CD8-positive, alpha-beta memory T cell (primary cell): ENCODE results near the gene RERE. TPM values are rescaled to one million over a fixed set of nuclear protein-coding genes. Genes with fewer than 3 reads are reported as not detected.

ENCODE experiments used
- CTCF ChIA-PET: fragments of 350-600 bp; sonication (Branson Sonifier 250); formaldehyde crosslinking; loops from one replicate; lab custom pipeline; 2021; ENCODE audit warnings: antibody characterized with exemption; lab: Charles Lee
- POLR2A ChIA-PET: fragments of 350-600 bp; sonication (Branson Sonifier 250); formaldehyde crosslinking; loops from one replicate; lab custom pipeline; 2021; ENCODE audit warnings: antibody characterized with exemption; lab: Charles Lee
- DNase-seq, 5 donors: peaks; one replicate each; pipeline versions ENCODE4 v3.0.0 to v3.0.0-alpha.2; 2020 to 2022; ENCODE audit warnings: mixed read lengths in 1 of 5
- H3K27ac ChIP-seq: one replicate; pipeline ENCODE4 v1.7.0; 2013; ENCODE audit warnings: low read depth, mild to moderate bottlenecking, low read length, moderate library complexity
- H3K27me3 ChIP-seq: 2 replicates; pipeline ENCODE4 v1.7.0; 2013; ENCODE audit warnings: low read length, mild to moderate bottlenecking; ENCODE audit not compliant: insufficient read depth, poor library complexity, severe bottlenecking
- H3K36me3 ChIP-seq: 2 replicates; pipeline ENCODE4 v1.7.0; 2013; ENCODE audit warnings: mild to moderate bottlenecking, low read length, moderate library complexity; ENCODE audit not compliant: insufficient read depth
- H3K4me1 ChIP-seq: 2 replicates; pipeline ENCODE4 v1.7.0; 2013; ENCODE audit warnings: mild to moderate bottlenecking, low read length, moderate library complexity; ENCODE audit not compliant: insufficient read depth
- H3K4me3 ChIP-seq: 2 replicates; pipeline ENCODE4 v1.7.0; 2013; ENCODE audit warnings: mild to moderate bottlenecking, low read length
- H3K9me3 ChIP-seq: 2 replicates; pipeline ENCODE4 v1.7.0; 2013; ENCODE audit warnings: mild to moderate bottlenecking, low read length
- H3K27ac Mint-ChIP-seq, 8 donors: one replicate each; pipeline ENCODE4 v1.8.0; 2020 to 2021; ENCODE audit warnings: mixed read lengths in 8 of 8, mild to moderate bottlenecking in 6 of 8, inconsistent platforms in 3 of 8, moderate library complexity in 3 of 8
- H3K27me3 Mint-ChIP-seq, 2 donors: one replicate each; pipeline ENCODE4 v1.8.0; 2020 to 2021; ENCODE audit warnings: mixed read lengths in 2 of 2, mild to moderate bottlenecking in 1 of 2, moderate library complexity in 1 of 2
- H3K36me3 Mint-ChIP-seq, 3 donors: one replicate each; pipeline ENCODE4 v1.8.0; 2020 to 2021; ENCODE audit warnings: mixed read lengths in 3 of 3, inconsistent platforms in 1 of 3, mild to moderate bottlenecking in 1 of 3
- H3K4me1 Mint-ChIP-seq, 3 donors: one replicate each; pipeline ENCODE4 v1.8.0; 2020 to 2021; ENCODE audit warnings: mixed read lengths in 3 of 3, inconsistent platforms in 1 of 3, mild to moderate bottlenecking in 1 of 3
- H3K4me3 Mint-ChIP-seq, 7 donors: one replicate each; pipeline ENCODE4 v1.8.0; 2020 to 2021; ENCODE audit warnings: mixed read lengths in 7 of 7, mild to moderate bottlenecking in 6 of 7, moderate library complexity in 4 of 7, inconsistent platforms in 2 of 7
- H3K9me3 Mint-ChIP-seq, 5 donors: one replicate each; pipeline ENCODE4 v1.8.0; 2020 to 2022; ENCODE audit warnings: mixed read lengths in 5 of 5, mild to moderate bottlenecking in 3 of 5, moderate library complexity in 2 of 5, inconsistent platforms in 1 of 5
- polyA plus RNA-seq: library from polyadenylated mRNA; unstranded; fragments of 300-500 nt; fragmentation: Illumina TruSeq; gene quantifications from one replicate; pipeline ENCODE4 v1.2.3, GENCODE V29; 2021
- total RNA-seq, 2 experiments: library from RNA; stranded (reverse); gene quantifications; one replicate each; pipeline ENCODE4 v1.2.3, GENCODE V29; 2021

The RERE gene
- total and polyA plus RNA-seq, 3 experiments from 2014 or later = 10.9 to 39.2 (median 37.9) TPM

GRCh38 chr1:8763888-8764287 is 53.6 kb downstream of the RERE start:
- Mint-ChIP-seq H3K27ac (no peak overlapping the region), H3K36me3 (peaks cover 0 to 5% (median 4%) of the 10 kb centered on the region in 3 donors), H3K4me1 (peaks cover 6 to 19% (median 15%) of the 10 kb centered on the region in 3 donors), H3K9me3 (no peaks in the 10 kb centered on the region), H3K4me3 (no peak overlapping the region), H3K27me3 (no peaks in the 10 kb centered on the region)
- ChIA-PET CTCF (no interaction called here), POLR2A (no interaction called here)
- no peaks in the 10 kb centered on the region for H3K27me3 ChIP-seq
- no peak for DNase-seq
- H3K36me3 ChIP-seq = no peaks in the 10 kb centered on the region
- H3K27ac ChIP-seq = no peak overlapping the region
- no peaks in the 10 kb centered on the region for H3K9me3 ChIP-seq
- H3K4me3 ChIP-seq = no peak overlapping the region
- H3K4me1 ChIP-seq = no peaks in the 10 kb centered on the region

- Mint-ChIP-seq H3K4me1 (peaks cover 4 to 12% (median 5%) of the 10 kb centered on the region in 3 donors), H3K9me3 (no peaks in the 10 kb centered on the region), H3K27me3 (no peaks in the 10 kb centered on the region), H3K4me3 (no peak overlapping the region), H3K27ac (no peak overlapping the region), H3K36me3 (peaks cover 0 to 2% (median 0%) of the 10 kb centered on the region in 3 donors)
- Histone ChIP-seq H3K36me3 (no peaks in the 10 kb centered on the region), H3K27me3 (no peaks in the 10 kb centered on the region), H3K27ac (no peak overlapping the region), H3K4me1 (no peaks in the 10 kb centered on the region), H3K9me3 (no peaks in the 10 kb centered on the region), H3K4me3 (no peak overlapping the region)
- no peak for DNase-seq
- ChIA-PET POLR2A (no interaction called here), CTCF (no interaction called here)
Measured at GRCh38 chr1:8754993-8755392, 62.4 kb downstream of the RERE start.

GRCh38 chr1:8754247-8754650 is 63.2 kb downstream of the RERE start:
- H3K9me3 Mint-ChIP-seq = no peaks in the 10 kb centered on the region
- Histone ChIP-seq H3K4me1 (no peaks in the 10 kb centered on the region), H3K27ac (no peak overlapping the region), H3K36me3 (no peaks in the 10 kb centered on the region), H3K9me3 (no peaks in the 10 kb centered on the region), H3K27me3 (no peaks in the 10 kb centered on the region), H3K4me3 (no peak overlapping the region)
- no peaks in the 10 kb centered on the region for H3K27me3 Mint-ChIP-seq
- no peak overlapping the region for H3K4me3 Mint-ChIP-seq
- no peak for DNase-seq
- ChIA-PET POLR2A (no interaction called here), CTCF (no interaction called here)
- peaks cover 4 to 11% (median 5%) of the 10 kb centered on the region in 3 donors for H3K4me1 Mint-ChIP-seq
- H3K36me3 Mint-ChIP-seq = peaks cover 0 to 4% (median 0%) of the 10 kb centered on the region in 3 donors
- no peak overlapping the region for H3K27ac Mint-ChIP-seq

- peak overlapping the region in 1 of 8 donors; percentile 29 for H3K27ac Mint-ChIP-seq
- peaks cover 4 to 11% (median 5%) of the 10 kb centered on the region in 3 donors for H3K4me1 Mint-ChIP-seq
- CTCF ChIA-PET = no interaction called here
Measured at GRCh38 chr1:8753736-8754135, 63.7 kb downstream of the RERE start.

GRCh38 chr1:8752921-8753713 is 64.3 kb downstream of the RERE start:
- Histone ChIP-seq H3K36me3 (no peaks in the 10 kb centered on the region), H3K4me3 (no peak overlapping the region), H3K4me1 (no peaks in the 10 kb centered on the region), H3K27me3 (no peaks in the 10 kb centered on the region), H3K27ac (no peak overlapping the region), H3K9me3 (no peaks in the 10 kb centered on the region)
- Mint-ChIP-seq H3K4me1 (peaks cover 4 to 11% (median 5%) of the 10 kb centered on the region in 3 donors), H3K9me3 (no peaks in the 10 kb centered on the region), H3K36me3 (peaks cover 0 to 6% (median 0%) of the 10 kb centered on the region in 3 donors), H3K27ac (no peak overlapping the region), H3K4me3 (no peak overlapping the region), H3K27me3 (no peaks in the 10 kb centered on the region)
- DNase-seq = no peak
- POLR2A ChIA-PET = no interaction called here
- CTCF ChIA-PET = no interaction called here

More at GRCh38 chr1:8753736-8754135, 63.7 kb downstream of the RERE start:
- no peak for DNase-seq
- no peak overlapping the region for H3K27ac ChIP-seq
- no peaks in the 10 kb centered on the region for H3K4me1 ChIP-seq
- no peaks in the 10 kb centered on the region for H3K9me3 Mint-ChIP-seq
- no peaks in the 10 kb centered on the region for H3K27me3 ChIP-seq
- H3K4me3 Mint-ChIP-seq = no peak overlapping the region
- POLR2A ChIA-PET = no interaction called here
- H3K9me3 ChIP-seq = no peaks in the 10 kb centered on the region
- peaks cover 0 to 4% (median 0%) of the 10 kb centered on the region in 3 donors for H3K36me3 Mint-ChIP-seq
- H3K27me3 Mint-ChIP-seq = no peaks in the 10 kb centered on the region
- H3K4me3 ChIP-seq = no peak overlapping the region
- H3K36me3 ChIP-seq = no peaks in the 10 kb centered on the region

GRCh38 chr1:8752411-8752810 is 65.0 kb downstream of the RERE start:
- Histone ChIP-seq H3K4me3 (no peak overlapping the region), H3K27ac (no peak overlapping the region), H3K9me3 (no peaks in the 10 kb centered on the region), H3K36me3 (no peaks in the 10 kb centered on the region), H3K4me1 (no peaks in the 10 kb centered on the region), H3K27me3 (no peaks in the 10 kb centered on the region)
- Mint-ChIP-seq H3K4me3 (no peak overlapping the region), H3K9me3 (no peaks in the 10 kb centered on the region), H3K4me1 (peaks cover under 1 to 9% (median 5%) of the 10 kb centered on the region in 3 donors), H3K27ac (no peak overlapping the region), H3K27me3 (no peaks in the 10 kb centered on the region), H3K36me3 (peaks cover 0 to 6% (median 0%) of the 10 kb centered on the region in 3 donors)
- CTCF ChIA-PET = no interaction called here
- POLR2A ChIA-PET = no interaction called here
- no peak for DNase-seq

DNA sequence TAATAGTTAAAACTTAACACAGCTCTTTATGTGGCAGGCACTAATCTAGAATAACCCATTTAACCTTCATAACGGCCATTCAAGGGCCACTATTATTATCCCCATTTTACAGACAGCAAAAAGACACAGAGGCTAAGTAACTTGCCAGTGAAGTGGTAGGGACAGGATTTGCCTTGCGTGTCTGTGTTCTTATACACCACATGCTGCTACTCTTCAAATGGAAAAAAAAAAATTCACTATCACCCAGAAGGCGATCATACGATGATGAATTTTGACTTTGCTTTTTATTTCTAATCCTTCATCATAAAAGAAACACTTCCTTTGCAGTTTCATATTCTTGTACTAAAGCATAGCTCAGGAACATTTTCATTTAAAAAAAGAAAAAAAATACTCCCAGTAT is 65.5 kb downstream of the RERE start:
- Mint-ChIP-seq H3K27ac (no peak overlapping the region), H3K27me3 (no peaks in the 10 kb centered on the region), H3K36me3 (peaks cover 0 to 6% (median 0%) of the 10 kb centered on the region in 3 donors), H3K4me1 (peaks cover 0 to 5% (median 4%) of the 10 kb centered on the region in 3 donors), H3K9me3 (no peaks in the 10 kb centered on the region), H3K4me3 (no peak overlapping the region)
- no peak for DNase-seq
- Histone ChIP-seq H3K4me3 (no peak overlapping the region), H3K9me3 (no peaks in the 10 kb centered on the region), H3K4me1 (no peaks in the 10 kb centered on the region), H3K27ac (no peak overlapping the region), H3K36me3 (no peaks in the 10 kb centered on the region), H3K27me3 (no peaks in the 10 kb centered on the region)
- CTCF ChIA-PET = no interaction called here
- POLR2A ChIA-PET = no interaction called here
